Activated B cell treated with CpG ODN at 0.5 μM for 24 hours (primary cell): ENCODE measurements around the gene EPHA5. TPM values are rescaled to one million over a fixed set of nuclear protein-coding genes. Genes with fewer than 3 reads are reported as not detected.

Source experiments
- ATAC-seq: fragments of 200-7000 bp; cut with Tn5 transposase; one replicate; pipeline ENCODE4 v1.10.0; 2021; ENCODE audit warnings: low read depth, mild to moderate bottlenecking, moderate library complexity
- CTCF ChIA-PET: fragments of 350-600 bp; sonication (Branson Sonifier 250); formaldehyde crosslinking; loops from one replicate; lab custom pipeline; 2021; ENCODE audit warnings: antibody characterized with exemption; lab: Charles Lee
- POLR2A ChIA-PET: fragments of 350-600 bp; sonication (Branson Sonifier 250); formaldehyde crosslinking; loops from one replicate; lab custom pipeline; 2021; ENCODE audit warnings: antibody characterized with exemption; lab: Charles Lee
- DNase-seq: peaks from one replicate; pipeline ENCODE4 v3.0.0; 2022
- H3K27ac Mint-ChIP-seq: one replicate; pipeline ENCODE4 v1.8.0; 2020; ENCODE audit warnings: mixed read lengths
- H3K27me3 Mint-ChIP-seq: one replicate; pipeline ENCODE4 v1.8.0; 2021; ENCODE audit warnings: mixed read lengths
- H3K36me3 Mint-ChIP-seq: one replicate; pipeline ENCODE4 v1.8.0; 2021; ENCODE audit warnings: low read depth, mixed read lengths
- H3K4me1 Mint-ChIP-seq: one replicate; pipeline ENCODE4 v1.8.0; 2021; ENCODE audit warnings: mixed read lengths
- H3K4me3 Mint-ChIP-seq: one replicate; pipeline ENCODE4 v1.8.0; 2020; ENCODE audit warnings: mild to moderate bottlenecking, mixed read lengths
- H3K9me3 Mint-ChIP-seq: one replicate; pipeline ENCODE4 v1.8.0; 2020; ENCODE audit warnings: mixed read lengths
- intact Hi-C: fragments of 100-400 bp; cut with micrococcal nuclease; formaldehyde crosslinking; loops from one replicate; pipeline ENCODE4 v1.15.1; 2024
- total RNA-seq: library from RNA; stranded (reverse); gene quantifications from 2 replicates; pipeline ENCODE4 v1.2.3, GENCODE V29; 2022
- TF ChIP-seq, protein P1 (sequence below): fragments of 200-600 bp; IDR thresholded peaks from one replicate; pipeline ENCODE4 v1.8.0; 2022; ENCODE audit warnings: antibody characterized with exemption, mild to moderate bottlenecking

EPHA5 gene
- total RNA-seq, 1 donor from 2014 or later = not detected

DNA sequence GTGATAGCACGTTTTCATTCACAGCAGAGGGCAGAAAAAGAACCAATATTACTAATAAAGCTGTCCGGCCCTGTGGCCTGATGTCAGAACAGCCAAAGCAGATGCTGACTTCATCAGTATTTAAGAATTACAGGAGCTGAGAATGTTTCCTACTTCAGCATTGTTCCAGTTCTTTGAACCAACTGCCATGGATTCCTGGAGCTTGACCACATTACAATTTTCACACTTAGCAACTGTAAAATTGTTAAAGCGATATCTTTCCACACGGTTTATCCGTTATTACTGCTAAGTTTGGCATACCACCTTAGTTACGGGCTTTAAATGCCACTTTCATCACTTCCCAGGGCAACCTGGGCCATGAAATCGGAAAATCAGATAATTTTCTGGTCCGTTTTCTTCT is 118.2 kb downstream of the EPHA5 start:
- ATAC-seq = no peak
- TF ChIP-seq, protein P1, sequence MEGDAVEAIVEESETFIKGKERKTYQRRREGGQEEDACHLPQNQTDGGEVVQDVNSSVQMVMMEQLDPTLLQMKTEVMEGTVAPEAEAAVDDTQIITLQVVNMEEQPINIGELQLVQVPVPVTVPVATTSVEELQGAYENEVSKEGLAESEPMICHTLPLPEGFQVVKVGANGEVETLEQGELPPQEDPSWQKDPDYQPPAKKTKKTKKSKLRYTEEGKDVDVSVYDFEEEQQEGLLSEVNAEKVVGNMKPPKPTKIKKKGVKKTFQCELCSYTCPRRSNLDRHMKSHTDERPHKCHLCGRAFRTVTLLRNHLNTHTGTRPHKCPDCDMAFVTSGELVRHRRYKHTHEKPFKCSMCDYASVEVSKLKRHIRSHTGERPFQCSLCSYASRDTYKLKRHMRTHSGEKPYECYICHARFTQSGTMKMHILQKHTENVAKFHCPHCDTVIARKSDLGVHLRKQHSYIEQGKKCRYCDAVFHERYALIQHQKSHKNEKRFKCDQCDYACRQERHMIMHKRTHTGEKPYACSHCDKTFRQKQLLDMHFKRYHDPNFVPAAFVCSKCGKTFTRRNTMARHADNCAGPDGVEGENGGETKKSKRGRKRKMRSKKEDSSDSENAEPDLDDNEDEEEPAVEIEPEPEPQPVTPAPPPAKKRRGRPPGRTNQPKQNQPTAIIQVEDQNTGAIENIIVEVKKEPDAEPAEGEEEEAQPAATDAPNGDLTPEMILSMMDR = no peak
- Mint-ChIP-seq H3K27me3 (no peaks in the 10 kb centered on the region), H3K4me3 (no peak overlapping the region), H3K4me1 (no peaks in the 10 kb centered on the region), H3K27ac (no peak overlapping the region), H3K9me3 (no peaks in the 10 kb centered on the region), H3K36me3 (no peaks in the 10 kb centered on the region)
- intact Hi-C loops = no loop called here
- DNase-seq = no peak
- POLR2A ChIA-PET = no interaction called here
- CTCF ChIA-PET = no interaction called here

DNA sequence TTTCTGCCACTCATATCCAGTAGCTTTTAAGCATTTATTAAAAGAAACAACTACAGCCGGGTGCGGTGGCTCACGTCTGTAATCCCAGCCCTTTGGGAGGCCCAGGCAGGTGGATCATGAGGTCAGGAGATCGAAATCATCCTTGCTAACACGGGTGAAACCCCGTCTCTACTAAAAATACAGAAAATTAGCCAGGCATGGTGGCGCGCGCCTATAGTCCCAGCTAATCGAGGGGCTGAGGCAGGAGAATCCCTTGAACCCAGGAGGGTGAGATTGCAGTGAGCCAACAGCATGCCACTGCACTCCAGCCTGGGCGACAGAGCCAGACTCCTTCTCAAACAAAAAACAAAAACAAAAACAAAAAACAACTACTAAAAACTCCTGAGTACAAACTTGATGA is 119.8 kb downstream of the EPHA5 start:
- H3K27me3 Mint-ChIP-seq = no peaks in the 10 kb centered on the region
- H3K9me3 Mint-ChIP-seq = no peaks in the 10 kb centered on the region
- CTCF ChIA-PET = no interaction called here
- POLR2A ChIA-PET = no interaction called here
- no peak overlapping the region for H3K4me3 Mint-ChIP-seq
- no peaks in the 10 kb centered on the region for H3K36me3 Mint-ChIP-seq
- no peak overlapping the region for H3K27ac Mint-ChIP-seq
- ATAC-seq = no peak
- DNase-seq = no peak
- no peaks in the 10 kb centered on the region for H3K4me1 Mint-ChIP-seq
- TF ChIP-seq, protein P1 = no peak
- intact Hi-C loops = no loop called here

DNA sequence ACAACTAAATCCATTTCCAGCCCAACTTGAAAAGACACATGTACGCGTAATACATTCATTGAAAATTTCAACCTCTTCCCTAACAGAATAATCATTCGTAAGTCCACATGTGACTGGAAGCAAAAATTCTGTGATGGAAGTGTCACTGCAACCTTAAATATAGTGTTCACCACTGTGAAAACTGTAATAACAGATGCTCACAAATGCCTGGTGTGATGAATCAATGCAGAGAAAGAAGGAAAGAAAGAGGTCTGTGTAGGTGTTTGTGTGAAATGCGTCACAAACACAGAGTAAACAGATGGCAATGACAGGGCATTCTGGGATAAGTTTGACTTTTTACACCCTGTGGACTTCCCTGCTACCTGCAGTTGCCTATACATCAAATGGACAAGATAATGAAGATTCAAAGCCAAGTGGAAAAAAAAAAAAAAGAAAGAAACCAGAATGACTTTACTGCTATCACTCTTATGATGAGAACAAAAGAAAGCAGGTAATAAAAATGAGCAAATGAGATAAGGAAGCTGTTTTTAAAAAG is 123.3 kb downstream of the EPHA5 start:
- ChIA-PET POLR2A (no interaction called here), CTCF (no interaction called here)
- H3K4me3 Mint-ChIP-seq = no peak overlapping the region
- DNase-seq = no peak
- H3K36me3 Mint-ChIP-seq = no peaks in the 10 kb centered on the region
- H3K27me3 Mint-ChIP-seq = no peaks in the 10 kb centered on the region
- ATAC-seq = no peak
- intact Hi-C loops = no loop called here
- TF ChIP-seq, protein P1 = no peak
- H3K27ac Mint-ChIP-seq = no peak overlapping the region
- no peaks in the 10 kb centered on the region for H3K4me1 Mint-ChIP-seq
- peaks cover 5% of the 10 kb centered on the region for H3K9me3 Mint-ChIP-seq

DNA sequence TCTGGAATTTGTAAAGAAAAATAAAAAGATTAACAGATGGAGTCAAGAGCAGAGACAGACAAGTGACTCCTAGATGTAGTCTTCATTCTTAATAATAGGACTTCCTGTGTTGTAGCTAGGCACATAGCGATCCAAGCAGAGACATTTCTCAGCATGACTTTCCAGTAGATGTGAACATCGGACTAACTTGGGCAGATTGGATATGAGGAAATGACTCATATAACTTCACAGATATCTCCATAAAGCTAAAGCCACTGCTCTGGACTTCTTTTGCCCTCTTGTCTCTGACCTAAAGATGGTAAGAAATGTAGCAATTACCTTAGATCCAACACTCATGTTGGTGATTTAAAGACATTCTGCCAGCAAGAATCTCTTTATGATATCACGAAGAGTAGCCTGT is 131.7 kb downstream of the EPHA5 start:
- H3K4me1 Mint-ChIP-seq = no peaks in the 10 kb centered on the region
- ATAC-seq = no peak
- DNase-seq = no peak
- ChIA-PET CTCF (no interaction called here), POLR2A (no interaction called here)
- H3K27ac Mint-ChIP-seq = no peak overlapping the region
- no peaks in the 10 kb centered on the region for H3K27me3 Mint-ChIP-seq
- TF ChIP-seq, protein P1 = no peak
- no peaks in the 10 kb centered on the region for H3K36me3 Mint-ChIP-seq
- intact Hi-C loops = no loop called here
- H3K9me3 Mint-ChIP-seq = peaks cover 5% of the 10 kb centered on the region
- H3K4me3 Mint-ChIP-seq = no peak overlapping the region

DNA sequence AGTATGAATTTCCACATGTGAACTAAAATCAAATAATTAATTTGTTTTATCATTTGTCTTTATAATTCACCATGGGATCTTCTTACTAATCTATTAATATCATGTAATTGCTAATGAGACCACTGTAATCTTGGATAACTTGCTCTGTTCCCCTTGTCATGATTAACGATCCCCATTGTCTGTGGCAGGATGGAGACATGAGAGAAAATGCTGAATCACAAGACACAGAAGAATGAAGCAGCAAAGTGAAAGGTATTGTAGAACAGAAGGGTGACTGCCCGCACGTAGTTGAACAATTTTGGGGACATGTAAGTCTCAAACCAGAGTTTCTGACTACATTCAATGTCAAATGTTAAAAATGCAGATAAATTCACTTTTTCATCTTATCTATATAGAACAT is 135.2 kb downstream of the EPHA5 start:
- H3K36me3 Mint-ChIP-seq = no peaks in the 10 kb centered on the region
- ChIA-PET CTCF (no interaction called here), POLR2A (no interaction called here)
- intact Hi-C loops = no loop called here
- H3K4me3 Mint-ChIP-seq = no peak overlapping the region
- no peaks in the 10 kb centered on the region for H3K9me3 Mint-ChIP-seq
- H3K4me1 Mint-ChIP-seq = no peaks in the 10 kb centered on the region
- ATAC-seq (no peak), DNase-seq (no peak)
- no peaks in the 10 kb centered on the region for H3K27me3 Mint-ChIP-seq
- no peak overlapping the region for H3K27ac Mint-ChIP-seq
- TF ChIP-seq, protein P1 = no peak
